Right atrium auricular region (tissue), 2 donors: ENCODE measurements around the gene SLC25A15. TPM values are rescaled to one million over a fixed set of nuclear protein-coding genes. Genes with fewer than 3 reads are reported as not detected.
"Not testable (repeated sequence)": the region's sequence is repeated elsewhere in the genome, so short reads cannot be mapped to it uniquely, and the experiment has no call there.

Experiments
- DNase-seq: peaks from one replicate; pipeline ENCODE4 v3.0.0-alpha.2; 2019; ENCODE audit warnings: low spot score
- H3K27ac ChIP-seq, 2 donors: fragments of 200-600 bp; sonication (generic); 1 replicate in 1 of 2; 2 replicates in 1 of 2; pipeline ENCODE4 v1.5.1; 2016 to 2019
- H3K27me3 ChIP-seq, 2 donors: fragments of 200-600 bp; sonication (generic); one replicate each; pipeline versions ENCODE4 v1.5.1 to v1.6.0; 2017 to 2019
- H3K36me3 ChIP-seq: fragments of 200-600 bp; sonication (generic); one replicate; pipeline ENCODE4 v1.5.1; 2016
- H3K4me1 ChIP-seq, 2 donors: fragments of 200-600 bp; sonication (generic); one replicate each; pipeline versions ENCODE4 v1.5.1 to v1.6.0; 2017 to 2019
- H3K4me3 ChIP-seq, 2 donors: fragments of 200-600 bp; sonication (generic); 1 replicate in 1 of 2; 2 replicates in 1 of 2; pipeline ENCODE4 v1.5.1; 2017 to 2019; ENCODE audit warnings: mild to moderate bottlenecking in 1 of 2, moderate library complexity in 1 of 2
- H3K9me3 ChIP-seq, 2 donors: fragments of 200-600 bp; sonication (generic); one replicate each; pipeline ENCODE4 v1.5.1; 2019
- microRNA counts, 2 donors: library from miRNA; unstranded; fragments of <30 nt; microRNA quantifications; one replicate each; lab custom pipeline; 2016 to 2017
- microRNA-seq, 2 donors: library from miRNA; unstranded; fragments of <30 nt; microRNA quantifications; one replicate each; pipeline ENCODE4, GENCODE V29; 2016 to 2017; ENCODE audit warnings: borderline number of aligned reads in 2 of 2, borderline replicate concordance in 1 of 2
- total RNA-seq, 2 donors: library from RNA; depleted of rRNA; stranded (reverse); fragments of >200 nt; gene quantifications; one replicate each; pipeline ENCODE4 v1.1.0, GENCODE V29; 2016
- TF ChIP-seq, protein P1 (sequence below), 2 donors: fragments of 200-600 bp; sonication (generic); IDR thresholded peaks; one replicate each; pipeline ENCODE4 v1.5.1; 2019; ENCODE audit warnings: antibody characterized with exemption in 2 of 2

SLC25A15 gene
- total RNA-seq, 2 donors from 2014 or later = 5.9 to 6.0 TPM

DNA sequence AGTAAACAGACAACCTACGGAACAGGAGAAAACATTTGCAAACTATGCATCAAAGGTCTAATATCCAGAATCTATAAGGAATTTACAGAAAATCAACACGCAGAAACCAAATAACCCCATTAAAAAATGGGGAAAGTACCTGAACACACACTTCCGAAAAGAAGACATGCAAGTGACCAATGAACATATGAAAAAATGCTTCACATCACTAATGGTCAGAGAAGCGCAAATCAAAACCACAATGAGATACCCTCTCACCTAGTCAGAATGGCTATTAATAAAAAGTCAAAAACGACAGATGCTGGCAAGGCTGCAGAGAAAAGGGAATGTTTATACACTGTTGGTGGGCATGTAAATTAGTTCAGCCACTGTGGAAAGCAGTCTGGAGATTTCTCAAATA, 29.5 kb downstream of the SLC25A15 start:
- TF ChIP-seq, protein P1, sequence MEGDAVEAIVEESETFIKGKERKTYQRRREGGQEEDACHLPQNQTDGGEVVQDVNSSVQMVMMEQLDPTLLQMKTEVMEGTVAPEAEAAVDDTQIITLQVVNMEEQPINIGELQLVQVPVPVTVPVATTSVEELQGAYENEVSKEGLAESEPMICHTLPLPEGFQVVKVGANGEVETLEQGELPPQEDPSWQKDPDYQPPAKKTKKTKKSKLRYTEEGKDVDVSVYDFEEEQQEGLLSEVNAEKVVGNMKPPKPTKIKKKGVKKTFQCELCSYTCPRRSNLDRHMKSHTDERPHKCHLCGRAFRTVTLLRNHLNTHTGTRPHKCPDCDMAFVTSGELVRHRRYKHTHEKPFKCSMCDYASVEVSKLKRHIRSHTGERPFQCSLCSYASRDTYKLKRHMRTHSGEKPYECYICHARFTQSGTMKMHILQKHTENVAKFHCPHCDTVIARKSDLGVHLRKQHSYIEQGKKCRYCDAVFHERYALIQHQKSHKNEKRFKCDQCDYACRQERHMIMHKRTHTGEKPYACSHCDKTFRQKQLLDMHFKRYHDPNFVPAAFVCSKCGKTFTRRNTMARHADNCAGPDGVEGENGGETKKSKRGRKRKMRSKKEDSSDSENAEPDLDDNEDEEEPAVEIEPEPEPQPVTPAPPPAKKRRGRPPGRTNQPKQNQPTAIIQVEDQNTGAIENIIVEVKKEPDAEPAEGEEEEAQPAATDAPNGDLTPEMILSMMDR (IDR thresholded peaks at IDR 0.05) = no peak
- no peak for DNase-seq
- Histone ChIP-seq H3K27me3 (no peaks in the 10 kb centered on the region), H3K36me3 (no peaks in the 10 kb centered on the region), H3K4me3 (no peak overlapping the region), H3K4me1 (no peaks in the 10 kb centered on the region), H3K27ac (no peak overlapping the region), H3K9me3 (peaks cover 0 to 4% of the 10 kb centered on the region in 2 donors)

DNA sequence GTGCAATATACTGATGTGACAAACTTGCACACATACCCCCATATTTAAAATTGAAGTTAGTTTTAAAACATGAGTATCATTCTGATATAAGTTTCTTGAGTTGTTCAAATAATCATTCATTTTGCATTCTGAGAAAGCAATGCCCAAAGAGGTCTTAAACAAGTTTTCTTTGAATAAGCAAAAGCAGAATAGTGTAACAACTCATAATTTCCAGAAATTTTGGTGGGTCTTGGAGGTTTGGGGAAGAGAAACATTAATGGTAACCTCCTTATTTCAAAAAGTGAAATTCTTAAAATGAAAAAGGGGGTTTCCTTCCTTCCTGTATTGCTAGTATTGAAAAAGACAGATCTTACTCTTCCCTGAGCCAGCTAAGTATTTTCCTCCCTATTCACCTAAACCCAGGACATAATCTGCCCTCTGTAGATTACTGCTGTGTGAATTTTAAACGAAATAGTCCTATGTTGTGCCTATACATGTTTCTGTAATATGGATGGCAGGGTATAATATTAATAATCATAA, 30.4 kb downstream of the SLC25A15 start:
- Histone ChIP-seq H3K4me3 (no peak overlapping the region), H3K4me1 (no peaks in the 10 kb centered on the region), H3K27me3 (no peaks in the 10 kb centered on the region), H3K9me3 (peaks cover 0 to 4% of the 10 kb centered on the region in 2 donors), H3K27ac (no peak overlapping the region), H3K36me3 (no peaks in the 10 kb centered on the region)
- TF ChIP-seq, protein P1 (IDR thresholded peaks at IDR 0.05) = no peak
- no peak for DNase-seq

DNA sequence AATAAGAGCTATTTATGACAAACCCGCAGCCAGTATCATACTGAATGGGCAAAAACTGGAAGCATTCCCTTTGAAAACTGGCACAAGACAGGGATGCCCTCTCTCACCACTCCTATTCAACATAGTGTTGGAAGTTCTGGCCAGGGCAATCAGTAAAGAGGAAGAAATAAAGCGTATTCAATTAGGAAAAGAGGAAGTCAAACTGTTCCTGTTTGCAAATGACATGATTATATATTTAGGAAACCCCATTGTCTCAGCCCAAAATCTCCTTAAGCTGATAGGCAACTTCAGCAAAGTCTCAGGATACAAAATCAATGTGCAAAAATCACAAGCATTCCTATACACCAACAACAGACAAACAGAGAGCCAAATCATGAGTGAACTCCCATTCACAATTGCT, 50.3 kb downstream of the SLC25A15 start:
- H3K27me3 ChIP-seq, H3K4me1 ChIP-seq, H3K36me3 ChIP-seq, H3K27ac ChIP-seq, H3K4me3 ChIP-seq, DNase-seq, H3K9me3 ChIP-seq: not testable (repeated sequence)

DNA sequence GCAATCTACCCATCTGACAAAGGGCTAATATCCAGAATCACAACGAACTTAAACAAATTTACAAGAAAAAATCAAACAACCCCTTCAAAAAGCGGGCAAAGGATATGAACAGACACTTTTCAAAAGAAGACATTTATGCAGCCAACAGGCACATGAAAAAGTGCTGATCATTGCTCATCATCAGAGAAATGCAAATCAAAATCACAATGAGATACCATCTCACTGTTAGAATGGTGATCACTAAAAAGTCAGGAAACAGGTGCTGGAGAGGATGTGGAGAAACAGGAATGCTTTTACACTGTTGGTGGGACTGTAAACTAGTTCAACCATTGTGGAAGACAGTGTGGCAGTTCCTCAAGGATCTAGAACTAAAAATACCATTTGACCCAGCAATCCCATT, 51.5 kb downstream of the SLC25A15 start:
- not testable (repeated sequence) for H3K27ac ChIP-seq, H3K4me1 ChIP-seq, H3K4me3 ChIP-seq, H3K9me3 ChIP-seq, H3K27me3 ChIP-seq, H3K36me3 ChIP-seq, DNase-seq

MicroRNA genes within 50 kb of the gene (microRNA counts, 767-probe panel; counts per million panel counts)
- microRNA hsa-miR-621 (lab: Ali Mortazavi, UCI) = 0 to 31.0 counts per million in 2 donors

Small RNA genes lying within 50 kb of the gene (microRNA-seq; reads per million reads assigned to microRNA genes)
- gene MIR621 = 0 reads per million in 2 donors

Other genes with a start within 250 kb of the SLC25A15 start
- 10 to 100 TPM; 17.3 to 32.7 TPM for gene FOXO1, start 123.0 kb upstream of the SLC25A15 start, total RNA-seq
- gene MRPS31, start 18.4 kb upstream of the SLC25A15 start, total RNA-seq = 10 to 100 TPM; 17.8 to 31.5 TPM
- 10 to 100 TPM; 39.1 to 54.2 TPM for gene ELF1, start 229.7 kb downstream of the SLC25A15 start, total RNA-seq